GM12864 (cell line): ENCODE data around the gene MYL5.
"Not testable (repeated sequence)": the region's sequence is repeated elsewhere in the genome, so short reads cannot be mapped to it uniquely, and the experiment has no call there.

Source experiments
- DNase-seq: peaks from one replicate; pipeline ENCODE4 v3.0.0-alpha.2; 2011; ENCODE audit warnings: low read depth
- H3K4me3 ChIP-seq: 2 replicates; pipeline ENCODE4 v1.5.1; 2011; ENCODE audit warnings: mild to moderate bottlenecking, low read depth, low read length, control low read depth
- CTCF ChIP-seq: IDR thresholded peaks from 2 replicates; pipeline ENCODE4 v1.5.1; 2011; ENCODE audit warnings: low read depth, mild to moderate bottlenecking, moderate library complexity, low read length, control low read depth, inconsistent platforms; ENCODE audit errors: missing control alignments

The MYL5 gene

GRCh38 chr4:702618-703048, 28.3 kb downstream of the MYL5 start:
- no peak for TF ChIP-seq CTCF
- no peak for DNase-seq
- H3K4me3 ChIP-seq, result no peak overlapping the region

GRCh38 chr4:703336-704197, 29.2 kb downstream of the MYL5 start:
- no peak for TF ChIP-seq CTCF
- no peak overlapping the region for H3K4me3 ChIP-seq
- DNase-seq, result no peak

- TF ChIP-seq CTCF, result no peak
- no peak overlapping the region for H3K4me3 ChIP-seq
- DNase-seq, result no peak
Measured at GRCh38 chr4:704198-704891, 30.0 kb downstream of the MYL5 start.

GRCh38 chr4:704971-705277, 30.6 kb downstream of the MYL5 start:
- H3K4me3 ChIP-seq, result peak overlapping the region; percentile 48; the same call in 1 of the 2 replicates
- DNase-seq, result no peak
- TF ChIP-seq CTCF, result no peak

GRCh38 chr4:705278-706082, 31.1 kb downstream of the MYL5 start, which contains the start of gene PCGF3:
Gene PCGF3, plus strand, starts transcription at chr4:705832. Its CDS starts 27,849 bp downstream, at chr4:733681.
- TF ChIP-seq CTCF, result no peak
- peak; percentile 61 for DNase-seq
- H3K4me3 ChIP-seq, result peak within 1 kb of the TSS; percentile 98

- DNase-seq, result not testable (repeated sequence)
- peak overlapping the region; percentile 98 for H3K4me3 ChIP-seq
Measured at GRCh38 chr4:706083-706633, 31.8 kb downstream of the MYL5 start.
